Right renal cortex interstitium (tissue), 3 donors: ENCODE data around the gene SNTG2. TPM values are rescaled to one million over a fixed set of nuclear protein-coding genes. Genes with fewer than 3 reads are reported as not detected.

Experiments
- DNase-seq, 3 donors: peaks; one replicate each; pipeline ENCODE4 v3.0.0-alpha.2; 2013; ENCODE audit warnings: low read depth in 3 of 3, low spot score in 2 of 3
- polyA plus RNA-seq, 3 donors: library from polyadenylated mRNA; unstranded; fragments of 120-200 nt; gene quantifications; one replicate each; pipeline ENCODE4 v1.2.1, GENCODE V29; 2013; ENCODE audit not compliant: insufficient read length in 3 of 3

SNTG2 gene
- polyA plus RNA-seq, 3 donors = 2.3 to 3.2 (median 2.7) TPM

DNA sequence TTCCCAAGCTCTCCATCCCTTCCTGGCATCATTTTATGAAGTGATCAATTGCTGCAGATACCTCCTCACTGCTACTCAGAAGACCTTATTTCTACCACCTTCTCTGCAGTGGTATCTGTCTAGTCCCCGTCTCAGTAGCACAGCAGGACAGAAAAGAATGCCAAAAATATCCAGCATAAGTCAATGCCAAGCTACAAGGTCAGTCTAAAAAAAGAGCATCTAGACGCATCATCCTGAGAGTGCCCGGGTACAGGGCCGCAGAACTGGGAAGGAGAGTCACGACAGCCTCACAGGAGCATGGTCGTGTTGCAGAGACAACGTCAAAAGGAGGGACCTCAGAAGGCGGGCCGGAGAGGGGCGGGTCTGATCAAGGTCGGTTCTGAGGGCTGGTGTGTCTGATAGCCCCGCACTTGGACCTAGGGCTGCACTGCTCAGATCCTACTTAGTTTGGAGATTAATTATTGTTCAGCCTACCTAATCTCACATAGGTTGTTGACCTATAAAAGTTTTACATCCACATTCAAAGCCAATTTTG lies 24.3 kb upstream of the SNTG2 start:
- no peak for DNase-seq

DNA sequence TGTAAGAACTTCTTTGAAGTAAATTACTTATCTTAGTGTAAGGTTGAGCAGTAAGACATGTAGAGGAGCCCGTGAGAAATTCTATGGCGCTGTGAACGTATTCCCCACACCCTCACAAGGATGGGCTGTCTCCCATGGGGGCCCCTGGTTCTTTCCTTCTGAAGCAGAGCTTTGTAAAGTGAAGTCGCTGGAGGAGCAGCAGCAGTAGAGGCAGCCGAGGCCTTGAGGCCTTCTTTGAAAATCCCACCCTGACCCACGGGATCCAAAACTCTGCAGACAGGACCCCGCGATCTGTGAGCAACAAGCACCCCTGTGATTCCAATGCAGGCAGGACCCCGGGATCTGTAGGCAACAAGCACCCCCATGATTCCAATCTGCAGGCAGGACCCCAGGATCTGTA lies 23.8 kb upstream of the SNTG2 start:
- no peak for DNase-seq

DNA sequence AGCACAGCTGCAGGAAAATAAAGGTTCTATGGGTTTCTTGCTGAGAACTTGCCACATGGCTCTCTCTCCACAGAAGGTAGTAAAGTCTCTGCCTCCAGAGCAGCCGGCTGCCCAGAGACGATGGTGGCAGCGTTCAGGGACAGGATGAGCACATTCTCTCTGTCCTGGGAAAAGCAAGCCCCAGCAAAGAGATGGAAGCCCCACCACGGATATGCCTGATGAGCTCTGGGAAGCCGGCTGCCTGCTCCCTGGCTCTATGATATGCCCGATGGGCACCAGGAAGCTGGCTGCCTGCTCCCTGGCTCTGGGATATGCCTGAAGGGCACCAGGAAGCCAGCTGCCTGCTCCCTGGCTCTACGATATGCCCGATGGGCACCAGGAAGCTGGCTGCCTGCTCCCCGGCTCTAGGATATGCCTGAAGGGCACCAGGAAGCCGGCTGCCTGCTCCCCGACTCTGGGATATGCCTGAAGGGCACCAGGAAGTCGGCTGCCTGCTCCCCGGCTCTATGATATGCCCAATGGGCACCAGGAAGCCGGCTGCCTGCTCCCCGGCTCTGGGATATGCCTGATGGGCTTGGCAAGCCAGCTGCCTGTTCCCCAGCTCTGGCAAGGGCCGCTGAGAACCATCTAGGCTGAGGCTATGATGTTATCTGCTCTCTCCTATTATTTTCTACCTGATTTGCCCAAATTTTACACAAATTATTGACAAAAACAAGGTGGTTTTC lies 21.5 kb upstream of the SNTG2 start:
- no peak for DNase-seq

DNA sequence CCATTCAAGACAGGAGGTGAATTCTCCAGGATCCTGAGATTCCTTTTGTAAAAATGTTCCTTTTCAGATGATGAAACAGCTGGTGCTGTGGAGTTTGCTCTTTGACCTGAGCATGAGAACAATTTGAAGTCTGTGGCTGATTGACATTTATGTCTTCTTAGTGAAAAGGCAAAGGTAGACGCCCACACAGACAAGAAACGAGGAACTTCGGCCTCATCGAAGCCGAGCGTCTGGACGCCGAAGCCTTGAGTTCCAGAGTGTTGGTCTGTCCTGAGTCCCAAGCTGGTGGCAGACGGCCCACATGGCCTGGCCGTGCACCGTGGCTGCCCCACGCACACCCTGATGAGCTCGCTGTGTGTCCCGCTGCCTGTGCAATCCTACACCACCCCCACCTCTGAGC lies 20.7 kb upstream of the SNTG2 start:
- DNase-seq = no peak

DNA sequence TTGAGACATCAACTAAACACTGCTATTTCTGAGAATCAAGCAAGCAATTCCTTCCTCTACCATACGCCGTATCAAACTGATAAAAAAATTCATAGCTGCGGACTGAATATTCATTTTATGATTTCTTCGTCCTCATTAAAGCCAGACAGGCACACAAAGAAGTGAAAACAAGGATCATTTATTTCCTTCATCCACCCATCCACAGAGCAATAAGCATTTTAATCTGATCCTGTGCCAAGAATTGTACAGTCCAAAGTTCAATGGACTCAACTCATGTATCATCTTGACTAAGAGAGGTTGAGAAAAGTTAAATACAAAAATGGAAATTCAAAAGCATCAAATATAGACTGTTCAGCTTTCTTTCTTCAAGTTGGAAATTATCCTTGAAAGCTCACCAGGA lies 19.7 kb upstream of the SNTG2 start:
- DNase-seq = no peak

DNA sequence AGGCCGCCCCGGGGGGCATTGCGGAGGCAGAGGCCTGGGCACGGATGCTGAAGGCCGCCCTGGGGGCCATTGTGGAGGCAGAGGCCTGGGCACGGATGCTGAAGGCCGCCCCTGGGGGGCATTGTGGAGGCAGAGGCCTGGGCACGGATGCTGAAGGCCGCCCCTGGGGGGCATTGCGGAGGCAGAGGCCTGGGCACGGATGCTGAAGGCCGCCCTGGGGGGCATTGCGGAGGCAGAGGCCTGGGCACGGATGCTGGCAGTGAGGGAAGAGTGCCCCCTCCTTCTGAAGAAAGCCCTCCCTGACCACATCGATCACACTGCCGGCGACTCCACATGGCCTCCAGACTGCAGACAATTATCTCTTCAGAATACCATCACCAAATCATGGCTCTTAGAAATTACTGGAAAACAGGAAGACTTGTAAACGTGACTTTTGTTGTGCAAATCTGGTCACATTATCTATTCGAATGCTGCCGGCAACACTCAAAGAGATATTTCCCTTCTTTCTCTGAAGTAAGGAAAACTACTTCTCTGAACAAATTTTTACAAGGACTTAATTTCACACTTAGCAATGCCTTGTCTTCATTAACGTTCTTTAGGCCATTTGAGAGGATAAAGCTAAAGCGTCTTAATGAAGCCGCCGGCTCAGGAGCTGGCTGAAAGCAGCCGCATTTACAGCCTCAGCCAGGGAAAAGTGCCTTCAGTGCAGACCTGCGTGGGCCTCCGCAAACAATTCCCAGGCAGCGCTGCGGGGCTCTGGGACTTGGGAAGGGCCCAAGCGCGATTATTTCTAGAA lies 18.1 kb upstream of the SNTG2 start:
- no peak for DNase-seq

DNA sequence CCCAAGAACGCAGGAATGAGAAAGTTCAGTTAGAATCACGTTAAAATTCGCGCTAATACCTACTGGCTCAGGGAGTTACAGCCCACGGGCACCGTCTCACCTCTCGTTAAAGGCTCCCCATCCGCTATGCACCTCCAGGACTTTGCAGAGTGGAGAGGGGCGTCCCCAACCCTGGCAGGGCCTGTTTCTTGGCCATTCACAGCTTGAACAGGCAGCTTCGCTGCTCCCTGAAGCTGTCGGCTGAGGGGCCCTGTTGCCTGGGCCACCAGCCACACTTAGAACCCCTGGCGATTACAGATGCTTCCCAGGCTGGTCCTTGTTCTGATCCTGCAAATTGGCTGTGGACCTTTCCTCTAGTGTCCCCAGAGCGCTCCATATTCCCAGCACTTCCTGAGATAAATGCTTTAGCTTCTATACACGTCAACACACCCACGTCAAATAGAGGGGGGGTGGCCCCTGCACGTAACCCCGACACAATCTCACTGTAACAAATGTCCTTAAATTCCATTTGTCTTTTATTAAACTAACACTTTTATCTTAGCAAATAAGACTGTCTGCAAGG lies 16.8 kb upstream of the SNTG2 start:
- no peak for DNase-seq

DNA sequence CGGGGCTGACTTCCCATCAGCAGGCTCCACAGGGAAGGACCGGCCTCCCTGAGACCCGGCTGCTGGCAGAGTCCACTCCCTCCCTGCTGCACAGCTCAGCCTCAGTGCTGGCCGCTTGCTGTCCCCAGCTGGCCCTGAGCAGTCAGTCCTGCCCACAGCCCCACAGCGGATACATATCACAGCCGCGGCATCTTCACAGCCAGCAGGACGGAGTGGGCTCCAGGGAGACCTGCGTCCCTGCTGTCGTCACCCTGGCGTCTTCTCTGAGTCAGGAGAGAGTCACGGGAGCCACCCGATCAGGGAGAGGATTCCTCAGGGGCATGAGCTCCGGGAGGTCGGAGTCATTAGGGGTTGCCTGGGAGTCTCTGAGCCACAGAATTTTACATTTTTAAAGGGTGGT lies 13.1 kb upstream of the SNTG2 start:
- DNase-seq = no peak

DNA sequence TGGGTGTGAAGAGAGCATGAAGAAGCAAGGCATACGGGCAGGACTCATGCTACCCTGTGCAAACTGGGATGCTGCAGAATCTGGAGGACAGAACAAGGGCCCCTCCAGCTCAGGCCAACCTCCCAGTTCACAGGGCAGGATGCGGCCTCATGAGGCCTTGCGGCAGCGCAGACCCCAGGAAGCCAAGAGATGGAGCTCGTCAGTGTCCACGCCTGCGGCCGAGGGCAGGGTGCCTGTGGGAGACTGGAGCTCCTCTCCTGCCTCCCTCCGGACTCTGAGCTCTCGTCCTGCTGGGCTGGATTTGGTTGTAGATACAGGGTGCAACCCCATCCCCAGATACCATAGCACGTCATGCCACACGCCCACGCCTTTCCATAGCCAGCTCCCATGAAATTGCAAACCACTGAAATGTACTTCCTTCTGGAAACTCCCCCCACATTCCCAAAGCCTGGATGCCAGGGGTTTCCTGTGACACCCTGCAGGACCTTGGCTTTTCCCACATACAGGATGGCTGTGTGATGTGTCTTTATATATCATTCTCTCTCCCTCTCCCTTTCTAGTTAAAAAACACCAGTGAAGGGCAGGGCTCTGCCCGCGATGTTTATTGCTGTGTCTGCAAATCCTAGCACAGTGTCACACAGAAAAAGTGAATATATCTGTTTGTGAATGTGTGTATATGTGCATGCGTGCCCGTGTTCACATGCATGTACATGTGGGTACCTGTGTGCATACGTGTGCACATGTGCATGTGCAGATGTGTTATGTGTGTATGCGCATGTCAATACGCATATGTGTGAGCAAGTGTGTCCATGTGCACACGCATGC lies 12.3 kb upstream of the SNTG2 start:
- DNase-seq = no peak

DNA sequence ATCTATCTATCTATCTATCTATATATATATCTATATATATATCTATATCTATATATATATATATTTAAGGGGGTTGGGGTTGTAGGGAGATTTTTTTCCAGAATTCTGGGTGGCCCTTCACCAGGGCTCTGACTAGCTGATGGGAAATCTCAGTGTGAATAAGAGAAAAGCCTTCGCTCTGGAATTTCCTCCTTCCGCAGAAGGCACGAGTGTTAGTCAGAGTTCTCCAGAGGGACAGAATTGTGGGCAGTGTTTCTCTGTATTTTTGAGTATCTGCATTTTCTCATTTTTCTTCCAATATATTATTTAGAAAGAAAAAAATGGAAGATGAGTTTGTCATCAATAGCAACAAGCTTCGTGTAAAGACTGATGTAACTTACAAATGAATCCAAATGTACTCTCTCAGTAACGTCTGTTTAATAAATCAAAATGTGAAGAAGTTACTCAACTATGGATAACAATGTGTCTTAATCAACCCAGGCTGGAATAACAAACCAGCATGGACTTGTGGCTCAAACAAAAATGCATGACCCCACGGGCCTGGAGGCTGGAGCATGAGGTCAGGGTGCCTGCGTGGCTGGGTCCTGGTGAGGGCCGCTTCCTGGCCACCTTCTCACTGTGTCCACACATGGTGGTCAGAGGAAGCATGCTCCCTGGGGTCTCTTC lies 10.6 kb upstream of the SNTG2 start:
- no peak for DNase-seq

DNA sequence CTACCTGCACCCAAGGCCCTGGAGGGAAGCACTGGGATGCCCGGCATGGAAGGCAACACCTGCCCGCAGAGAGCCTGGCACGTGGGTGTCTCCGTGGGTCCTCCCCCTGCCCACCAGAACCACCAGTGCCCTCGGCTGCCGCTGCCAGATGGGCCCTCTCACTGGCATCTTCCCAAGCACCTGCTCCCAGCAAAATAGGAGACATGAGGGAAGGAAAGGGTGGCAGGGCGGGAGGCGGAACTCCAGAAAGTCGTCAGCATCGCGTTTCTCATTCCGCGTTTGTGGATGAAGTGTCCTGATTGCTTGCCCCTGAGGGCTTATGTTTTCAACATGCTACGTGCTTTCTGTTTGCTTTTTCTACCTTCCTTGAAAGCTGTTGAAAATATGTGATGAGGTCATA lies 8.8 kb upstream of the SNTG2 start:
- DNase-seq = no peak

DNA sequence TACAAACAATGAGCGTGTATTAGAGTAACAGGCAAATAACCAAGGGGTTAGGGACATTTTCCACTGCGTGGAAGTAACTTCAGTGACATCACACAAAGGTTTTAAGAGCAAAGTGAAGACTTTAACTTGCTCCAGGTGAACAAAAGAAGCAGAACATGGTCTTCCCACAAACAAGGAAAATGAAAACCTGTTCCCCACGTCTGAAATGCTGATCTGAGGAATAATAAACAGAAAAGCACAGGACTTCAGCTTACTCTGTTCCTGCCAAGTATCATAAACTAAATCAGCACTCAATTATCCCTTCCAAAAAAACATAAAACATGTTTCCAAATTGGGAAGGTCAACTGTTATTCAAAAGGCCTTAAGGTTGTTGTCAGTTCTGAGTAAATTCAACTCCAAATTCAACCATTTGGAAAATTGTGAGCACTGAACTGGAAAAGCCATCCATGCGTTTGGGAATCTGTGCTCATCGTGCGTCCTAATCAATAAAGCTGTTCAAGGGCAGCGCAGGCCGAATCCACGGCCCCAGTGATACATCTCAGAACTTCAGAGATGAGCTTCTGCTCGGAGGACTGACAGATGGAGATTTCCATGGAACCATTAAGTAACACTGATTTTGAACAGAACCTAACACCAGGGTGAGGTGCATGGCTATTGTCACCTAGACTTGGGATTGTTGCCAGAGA lies 7.7 kb upstream of the SNTG2 start:
- DNase-seq = no peak

DNA sequence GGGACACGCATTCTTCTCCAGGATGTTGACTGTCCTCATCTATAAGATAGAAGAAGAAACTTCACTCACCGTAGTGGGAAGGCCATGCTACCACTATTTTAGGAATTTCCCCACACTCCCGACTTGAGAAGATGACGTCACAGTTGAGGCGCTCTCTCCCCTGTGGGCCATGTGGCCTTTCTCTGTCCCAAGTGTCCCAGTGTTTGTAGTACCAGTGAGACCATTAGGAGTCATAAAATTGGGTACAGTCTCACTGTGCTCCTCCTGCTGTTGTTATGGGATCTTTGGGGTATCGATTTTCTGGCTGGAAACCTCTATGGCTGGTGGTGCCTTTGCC lies 7.2 kb upstream of the SNTG2 start:
- no peak for DNase-seq

DNA sequence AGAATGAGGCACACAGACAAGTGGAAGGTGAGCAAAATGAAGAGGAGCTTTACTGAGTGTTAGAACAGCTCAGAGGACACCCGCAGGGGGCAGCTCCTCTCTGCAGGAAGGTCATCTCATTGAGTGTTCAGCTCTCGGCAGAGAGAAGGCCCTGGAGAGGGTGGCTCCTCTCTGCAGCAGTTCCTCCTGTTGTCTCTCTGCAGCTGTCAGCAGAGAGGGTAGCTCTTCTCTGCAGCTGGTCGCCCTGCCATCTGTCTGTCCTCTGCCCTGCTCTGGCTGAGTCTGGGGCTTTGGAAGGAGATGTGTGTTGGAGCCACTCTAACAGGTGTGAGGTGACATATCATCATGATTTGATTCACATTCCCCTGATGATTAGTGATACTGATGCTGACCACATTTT lies 6.8 kb upstream of the SNTG2 start:
- DNase-seq = no peak

DNA sequence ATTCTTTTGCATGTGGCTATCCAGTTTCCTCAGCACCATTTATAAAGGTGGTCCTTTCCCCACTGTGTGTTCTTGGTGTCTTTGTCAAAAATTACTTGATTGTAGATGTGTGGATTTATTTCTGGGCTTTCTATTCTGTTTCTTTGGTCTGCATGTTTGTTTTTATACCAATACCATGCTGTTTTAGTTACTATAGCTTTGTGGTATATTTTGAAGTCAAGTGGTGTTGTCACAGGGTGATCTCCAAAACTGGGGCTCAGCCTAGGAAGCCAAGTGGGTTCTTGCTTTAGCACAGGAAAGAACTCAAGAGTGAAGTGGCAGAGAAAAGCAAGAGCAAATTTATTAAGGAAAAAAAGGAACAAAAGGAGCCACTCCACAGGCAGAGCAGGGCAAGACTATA lies 6.0 kb upstream of the SNTG2 start:
- DNase-seq = no peak

DNA sequence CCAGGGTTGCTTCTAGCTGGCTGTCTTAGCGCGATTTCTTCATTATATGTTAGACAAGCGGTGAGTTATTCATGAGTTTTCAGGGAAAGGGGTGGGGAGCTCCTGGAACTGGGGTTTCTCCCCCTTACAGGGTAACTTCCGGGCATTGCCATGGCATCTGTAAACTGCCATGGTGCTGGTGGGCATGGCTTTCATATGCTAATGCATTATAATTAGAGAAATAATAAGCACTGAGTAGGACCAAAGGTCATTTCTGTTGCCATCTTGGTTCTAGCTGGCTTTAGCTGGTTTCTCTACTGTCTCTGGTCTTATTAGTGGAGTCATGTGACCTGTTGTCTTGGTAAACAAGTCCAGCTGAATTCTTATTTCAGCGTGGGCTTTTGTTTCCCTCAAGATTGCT lies 5.5 kb upstream of the SNTG2 start:
- no peak for DNase-seq

DNA sequence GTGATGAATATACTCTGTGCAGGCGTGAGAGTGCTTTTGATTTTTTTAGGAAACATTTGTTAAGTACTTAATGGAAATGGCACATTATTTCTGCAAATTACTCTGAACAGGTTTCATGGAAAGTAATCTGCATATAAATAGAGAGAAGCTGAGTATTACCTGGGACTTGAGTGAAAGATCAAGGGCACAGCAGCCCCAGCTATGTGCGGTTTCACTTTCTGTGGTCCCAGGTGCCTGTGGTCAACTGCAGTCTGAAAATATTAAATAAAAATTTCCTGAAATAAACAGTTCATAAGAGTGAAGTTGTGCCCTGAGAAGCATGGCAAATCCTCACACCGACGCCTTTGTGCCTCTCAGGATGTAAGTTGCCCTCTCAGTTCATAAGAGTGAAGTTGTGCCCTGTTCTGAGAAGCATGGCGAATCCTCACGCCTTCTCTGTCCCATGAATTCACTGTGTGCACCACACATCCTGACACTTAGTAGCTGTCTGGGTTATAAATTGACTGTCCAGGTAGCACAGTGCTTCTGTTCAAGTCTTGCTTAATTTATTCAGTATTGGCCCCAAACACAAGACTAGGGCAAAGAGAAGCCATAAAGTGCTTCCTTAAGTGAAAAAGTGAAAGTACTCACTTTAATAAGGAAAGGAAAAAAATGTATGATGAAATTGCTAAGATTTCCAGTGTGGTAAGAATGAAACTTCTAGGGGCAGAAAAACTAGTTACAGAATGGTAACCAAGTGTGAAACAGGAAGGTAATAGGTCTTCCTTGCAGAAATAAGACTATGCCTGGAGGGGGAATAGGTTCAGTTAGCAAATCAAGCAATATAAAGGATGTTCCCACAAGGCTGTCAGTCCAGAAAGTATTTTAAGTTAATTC lies 4.3 kb upstream of the SNTG2 start:
- no peak for DNase-seq

DNA sequence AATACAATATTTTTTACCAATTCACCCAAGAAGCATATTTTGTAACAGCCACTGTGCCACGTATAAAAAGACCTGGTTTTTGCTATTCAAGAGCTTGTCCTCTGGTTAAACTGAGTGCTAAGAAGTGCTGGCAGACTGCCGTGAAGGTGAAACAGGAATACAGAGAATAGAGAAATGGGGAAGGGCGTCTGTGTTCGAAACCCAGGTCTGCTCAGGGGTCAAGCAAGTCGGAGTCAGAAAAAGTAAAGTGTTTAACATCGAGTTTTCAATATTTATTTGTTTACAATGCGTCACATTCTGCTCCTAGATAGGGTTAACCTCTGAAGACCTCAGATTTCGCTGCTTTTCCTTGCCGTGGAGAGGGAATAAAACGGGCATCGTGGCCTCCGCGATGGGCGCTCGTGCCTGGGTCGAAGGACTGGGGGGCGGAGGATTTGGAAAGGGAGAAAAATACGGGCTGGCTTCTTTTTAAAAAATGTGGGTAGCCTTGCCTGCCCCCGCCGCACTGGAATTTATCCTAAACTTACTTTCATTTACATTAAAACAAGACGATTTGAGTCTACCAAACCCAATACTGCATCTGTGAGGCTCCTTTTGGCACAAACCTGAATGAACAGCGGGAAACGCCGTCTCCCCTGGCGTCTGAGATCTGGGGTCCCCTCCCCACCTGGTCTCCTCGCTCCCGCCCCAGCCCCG lies 1.1 kb upstream of the SNTG2 start:
- no peak for DNase-seq
